Measurements from ENCODE around the gene CLK3.
"Not testable (repeated sequence)": the region's sequence is repeated elsewhere in the genome, so short reads cannot be mapped to it uniquely, and the experiment has no call there.

Gene CLK3

DNA sequence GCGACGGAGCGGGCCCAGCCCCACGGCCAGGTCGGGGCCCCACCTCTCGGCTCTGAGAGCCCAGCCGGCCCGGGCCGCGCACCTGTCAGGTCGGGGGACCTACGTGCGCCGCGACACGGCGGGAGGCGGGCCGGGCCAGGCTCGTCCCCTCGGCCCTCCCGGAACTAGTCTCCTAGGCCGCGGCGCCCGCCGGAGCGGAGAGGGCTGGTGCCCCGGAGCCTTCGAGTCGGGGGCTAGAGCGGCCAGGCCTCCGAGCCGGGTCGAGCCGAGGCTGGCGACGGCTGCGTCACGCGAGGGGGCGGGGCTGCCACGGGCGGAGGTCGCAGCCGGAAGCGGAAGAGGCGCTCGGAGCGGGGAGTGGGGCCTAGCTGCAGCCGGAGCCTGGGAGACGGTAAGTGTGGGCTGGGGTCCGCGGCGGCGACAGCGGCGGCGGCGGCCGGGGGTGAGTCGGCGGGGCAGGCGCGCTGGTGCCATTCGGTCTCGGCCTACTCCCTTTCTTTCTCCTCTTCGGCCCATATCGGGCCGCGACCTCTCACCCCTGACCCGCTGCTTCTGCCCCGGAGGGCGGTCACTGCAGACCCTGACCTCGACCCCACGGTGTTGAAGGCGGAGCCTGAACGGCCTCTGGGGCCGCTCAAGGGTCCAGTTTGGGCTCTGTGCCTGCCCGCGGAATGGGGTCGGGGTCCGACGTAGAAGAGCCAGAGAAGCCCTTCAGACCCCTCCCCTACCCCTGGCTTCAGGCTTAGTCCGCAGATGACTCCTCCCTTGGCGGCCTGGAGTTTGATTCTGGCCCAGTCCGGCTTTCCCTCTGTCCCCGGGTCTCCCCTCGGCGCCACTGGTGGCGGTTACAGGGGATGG, at the start of gene CLK3:
Gene CLK3, plus strand, starts transcription at position 329 of the 858 bp plus-strand sequence. CDS start 3,361 bp downstream, outside the sequence.
- peak; percentile 88 for DNase-seq (ENCODE audit: low read depth)

DNA sequence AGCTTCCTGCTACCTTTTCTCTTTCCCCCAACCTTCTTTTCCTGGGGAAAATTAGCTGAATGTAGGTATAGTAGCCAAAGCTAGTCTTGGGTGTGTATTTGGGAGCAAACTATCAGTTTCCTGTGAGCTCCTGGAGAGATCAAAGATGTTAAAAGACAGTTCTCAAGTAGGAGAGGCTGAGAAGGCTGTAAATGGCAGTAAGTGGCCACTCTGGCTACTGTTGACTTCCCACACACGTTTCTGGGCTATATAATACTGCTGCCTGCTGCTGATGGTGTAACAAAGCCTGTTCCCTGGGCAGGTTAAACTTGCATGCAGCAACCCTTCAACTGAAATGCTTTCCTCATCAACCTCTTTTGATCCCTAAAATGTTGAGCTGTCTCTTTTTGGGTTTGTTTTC, 47.0 kb upstream of the CLK3 start:
- no peak for DNase-seq (ENCODE audit: low read depth)

GRCh38 chr15:74569731-74570070, 45.9 kb upstream of the CLK3 start:
- no peak for DNase-seq (ENCODE audit: low read depth)

DNA sequence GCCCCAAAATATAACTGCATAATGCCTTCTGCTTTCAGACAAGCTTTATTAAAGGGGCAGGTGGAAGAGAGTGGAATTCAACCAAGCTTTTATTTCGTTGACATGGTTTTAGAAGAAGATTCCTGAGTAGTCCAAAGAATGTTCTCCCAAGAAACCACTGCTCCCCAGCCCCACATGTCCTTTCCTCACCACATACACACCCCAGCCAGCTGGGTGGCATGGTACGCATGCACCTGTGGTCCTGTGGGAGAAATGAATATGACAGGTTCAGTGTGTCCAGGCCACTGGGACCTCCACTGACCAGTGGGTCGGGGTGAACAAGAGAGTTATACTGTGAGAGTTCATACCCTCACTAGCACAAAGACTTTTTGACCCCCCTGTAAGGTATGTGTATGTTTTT, 44.4 kb upstream of the CLK3 start:
- no peak for DNase-seq (ENCODE audit: low read depth)

DNA sequence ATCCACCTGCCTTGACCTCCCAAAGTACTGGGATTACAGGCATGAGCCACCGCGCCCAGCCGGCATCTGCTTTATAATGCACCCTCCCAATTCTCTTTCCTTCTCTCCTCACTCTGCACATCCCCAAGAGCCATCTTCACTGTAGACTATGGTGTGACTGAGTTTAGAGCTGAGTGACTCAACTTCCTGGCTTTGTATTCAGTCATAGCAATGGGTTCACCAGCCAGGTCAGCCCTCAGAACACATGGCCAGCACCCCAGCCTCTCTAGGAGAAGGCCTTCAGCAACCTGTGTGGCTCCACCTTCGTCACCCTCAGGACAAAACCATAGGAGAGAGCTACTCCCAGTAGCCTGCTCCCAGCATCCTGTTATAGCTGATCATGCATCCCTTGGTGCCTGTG, 41.6 kb upstream of the CLK3 start:
- no peak for DNase-seq (ENCODE audit: low read depth)

DNA sequence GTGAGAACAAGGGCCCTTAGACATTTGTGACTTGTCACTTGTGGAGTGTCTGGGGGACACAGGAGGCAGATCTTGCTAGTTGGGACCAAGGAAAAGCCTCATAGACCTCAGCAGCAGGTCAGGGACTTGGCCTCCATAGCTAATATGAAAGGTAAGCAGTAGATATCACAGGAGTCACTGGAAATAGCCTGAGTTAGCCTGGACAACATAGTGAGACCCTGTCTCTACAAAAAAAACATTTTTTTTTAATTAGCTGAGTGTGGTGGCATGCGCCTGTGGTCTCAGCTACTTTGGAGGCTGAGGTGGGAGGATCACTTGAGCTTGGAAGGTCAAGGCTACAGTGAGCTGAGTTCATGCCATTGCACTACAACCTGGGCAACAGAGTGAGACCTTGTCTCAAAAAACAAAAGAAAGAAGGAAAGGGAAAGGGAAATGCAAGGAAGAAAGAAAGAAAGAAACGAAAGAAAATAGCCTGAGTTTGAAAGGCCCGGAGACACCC, 37.1 kb upstream of the CLK3 start:
- DNase-seq (ENCODE audit: low read depth), result no peak

DNA sequence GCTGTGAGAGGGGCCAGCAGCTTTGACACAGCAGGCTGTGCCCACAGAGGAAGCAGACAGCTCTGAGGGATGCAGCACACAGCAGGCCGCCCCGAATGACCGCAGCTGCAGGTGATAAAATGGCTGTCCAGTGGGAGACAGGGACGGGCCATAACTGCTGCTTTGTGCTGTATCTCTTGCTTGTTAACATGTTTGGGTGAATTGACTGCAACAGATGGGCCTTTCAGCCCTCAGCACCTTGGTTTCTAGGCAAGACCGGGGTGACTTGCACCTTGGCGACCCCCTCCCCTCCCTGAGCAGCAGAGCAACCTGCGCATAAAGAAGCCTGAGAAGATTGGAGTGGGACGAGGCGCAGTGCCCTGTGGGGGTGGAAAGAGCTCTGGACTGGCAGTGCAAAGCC, 36.6 kb upstream of the CLK3 start:
- DNase-seq (ENCODE audit: low read depth), result no peak

DNA sequence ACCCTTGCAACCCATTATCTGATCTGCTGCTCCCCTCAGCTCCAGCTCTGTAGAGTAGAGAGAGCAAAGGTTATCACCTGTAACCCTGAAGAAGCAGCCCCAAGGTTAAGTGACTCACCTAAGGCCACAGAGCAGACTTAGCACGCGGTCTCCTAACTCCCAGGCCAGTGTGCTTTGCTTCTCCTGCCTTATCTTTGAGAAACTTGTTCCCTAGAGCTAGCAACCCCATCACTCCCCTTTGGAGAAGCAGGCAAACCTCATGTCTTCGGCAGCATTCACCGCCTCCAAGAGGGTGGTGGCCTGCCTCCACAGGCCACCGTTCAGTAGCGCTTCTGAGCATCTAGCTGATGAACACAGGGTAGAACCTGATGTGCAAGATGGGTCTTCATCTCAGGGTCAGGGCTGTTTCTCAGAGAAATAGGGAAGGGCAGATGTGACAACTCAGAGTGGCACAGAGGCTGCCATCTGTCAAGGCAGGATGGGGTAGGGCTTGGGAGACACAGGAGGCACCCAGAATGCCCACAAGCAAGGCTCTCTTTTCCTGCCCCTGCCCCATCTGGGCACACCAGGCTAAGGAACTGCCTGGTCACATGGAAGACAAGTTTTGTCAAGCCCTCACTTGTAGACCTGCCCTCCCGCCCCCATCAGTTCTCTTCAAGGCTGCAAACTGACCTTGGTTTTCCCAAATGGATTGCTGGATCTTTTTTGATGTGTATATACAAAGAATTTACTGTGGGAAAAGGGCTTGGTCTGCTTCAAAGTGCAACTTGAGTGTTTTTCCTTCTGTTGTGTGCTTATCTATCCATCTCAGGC, 34.9 kb upstream of the CLK3 start:
- no peak for DNase-seq (ENCODE audit: low read depth)

- DNase-seq (ENCODE audit: low read depth), result no peak
Measured at GRCh38 chr15:74584204-74584603, 31.4 kb upstream of the CLK3 start.

- peak; percentile 81 for DNase-seq (ENCODE audit: low read depth)
Measured at GRCh38 chr15:74584779-74585178, 30.9 kb upstream of the CLK3 start.

DNA sequence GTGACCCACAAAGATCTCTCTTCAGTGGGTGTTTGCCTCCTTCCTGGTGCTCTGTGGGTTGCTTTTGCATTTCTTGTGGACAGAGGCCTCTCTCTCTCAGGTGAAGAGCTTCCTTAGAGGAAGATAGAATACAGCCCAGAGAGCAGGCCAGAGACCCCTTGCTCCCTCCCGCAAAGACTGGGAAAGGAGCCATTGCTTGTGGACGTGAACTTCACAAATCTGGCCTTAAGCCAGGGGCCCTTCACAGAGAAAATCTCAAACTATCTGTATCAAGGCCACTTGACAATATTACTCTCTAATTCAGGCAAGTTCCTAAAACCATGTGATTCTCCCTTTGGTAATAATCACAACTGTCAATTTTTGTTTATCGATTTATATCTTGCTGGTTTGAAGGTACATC, 30.4 kb upstream of the CLK3 start:
- no peak for DNase-seq (ENCODE audit: low read depth)

- DNase-seq (ENCODE audit: low read depth), result no peak
Measured at GRCh38 chr15:74585857-74586256, 29.8 kb upstream of the CLK3 start.

DNA sequence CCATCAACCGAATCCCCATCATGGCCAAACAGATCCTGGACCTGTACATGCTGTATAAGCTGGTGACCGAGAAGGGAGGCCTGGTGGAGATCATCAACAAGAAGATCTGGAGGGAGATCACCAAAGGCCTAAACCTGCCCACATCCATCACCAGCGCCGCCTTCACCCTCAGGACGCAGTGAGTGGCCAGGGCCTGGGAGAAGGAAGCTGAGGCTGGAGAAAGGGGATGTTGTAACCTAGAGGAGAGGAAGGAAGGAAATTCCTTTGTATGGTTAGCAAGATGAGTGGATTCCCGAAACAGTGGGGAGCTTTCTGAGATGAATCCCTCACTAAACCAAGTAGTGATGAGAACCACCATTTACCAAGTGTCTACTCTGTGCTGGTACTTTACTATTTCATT, 25.8 kb upstream of the CLK3 start:
- DNase-seq (ENCODE audit: low read depth), result no peak

DNA sequence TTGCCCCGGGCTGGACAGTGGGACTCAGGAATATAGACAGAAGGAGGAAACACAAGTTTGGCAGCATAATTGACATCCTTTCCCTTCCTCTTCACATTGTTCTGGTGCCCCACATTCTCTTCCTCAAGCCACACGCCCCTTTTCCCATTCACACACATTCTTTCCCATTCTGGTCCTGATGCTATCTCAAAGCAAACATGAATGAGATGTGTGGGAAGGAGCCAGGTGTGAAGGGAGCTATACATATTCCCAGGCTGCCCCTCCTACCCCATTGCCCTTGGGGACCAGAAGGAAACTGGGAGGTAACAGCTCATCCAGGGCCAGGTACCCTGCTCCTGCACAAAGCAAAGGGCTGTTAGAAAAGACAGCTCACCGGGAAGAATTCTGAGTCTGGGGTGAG, 23.4 kb upstream of the CLK3 start:
- no peak for DNase-seq (ENCODE audit: low read depth)

- DNase-seq (ENCODE audit: low read depth), result no peak
Measured at GRCh38 chr15:74593122-74593521, 22.5 kb upstream of the CLK3 start.

- no peak for DNase-seq (ENCODE audit: low read depth)
Measured at GRCh38 chr15:74594455-74594854, 21.2 kb upstream of the CLK3 start.

GRCh38 chr15:74595271-74595670, 20.4 kb upstream of the CLK3 start:
- no peak for DNase-seq (ENCODE audit: low read depth)

DNA sequence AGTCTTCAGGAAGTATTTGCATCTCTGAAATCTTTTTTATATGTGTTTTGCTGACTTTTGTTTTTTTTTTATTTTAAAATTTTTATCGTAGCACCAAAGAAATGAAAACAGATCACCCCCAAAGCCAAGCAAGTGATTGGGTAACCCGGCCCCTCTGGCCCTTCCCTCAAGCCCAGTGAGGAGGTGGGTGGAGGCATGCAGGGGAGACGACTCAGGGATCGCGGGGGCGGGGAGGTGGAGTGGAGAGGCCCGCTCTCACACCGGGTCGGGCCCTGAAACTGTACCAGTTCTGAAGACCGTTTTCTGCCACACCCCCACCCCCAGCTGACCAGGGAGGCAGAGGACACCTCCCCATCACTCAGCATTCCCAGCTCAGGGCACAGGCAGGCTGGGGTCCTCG, 18.9 kb upstream of the CLK3 start:
- DNase-seq (ENCODE audit: low read depth), result not testable (repeated sequence)

- DNase-seq (ENCODE audit: low read depth), result not testable (repeated sequence)
Measured at GRCh38 chr15:74597146-74597705, 18.4 kb upstream of the CLK3 start.

DNA sequence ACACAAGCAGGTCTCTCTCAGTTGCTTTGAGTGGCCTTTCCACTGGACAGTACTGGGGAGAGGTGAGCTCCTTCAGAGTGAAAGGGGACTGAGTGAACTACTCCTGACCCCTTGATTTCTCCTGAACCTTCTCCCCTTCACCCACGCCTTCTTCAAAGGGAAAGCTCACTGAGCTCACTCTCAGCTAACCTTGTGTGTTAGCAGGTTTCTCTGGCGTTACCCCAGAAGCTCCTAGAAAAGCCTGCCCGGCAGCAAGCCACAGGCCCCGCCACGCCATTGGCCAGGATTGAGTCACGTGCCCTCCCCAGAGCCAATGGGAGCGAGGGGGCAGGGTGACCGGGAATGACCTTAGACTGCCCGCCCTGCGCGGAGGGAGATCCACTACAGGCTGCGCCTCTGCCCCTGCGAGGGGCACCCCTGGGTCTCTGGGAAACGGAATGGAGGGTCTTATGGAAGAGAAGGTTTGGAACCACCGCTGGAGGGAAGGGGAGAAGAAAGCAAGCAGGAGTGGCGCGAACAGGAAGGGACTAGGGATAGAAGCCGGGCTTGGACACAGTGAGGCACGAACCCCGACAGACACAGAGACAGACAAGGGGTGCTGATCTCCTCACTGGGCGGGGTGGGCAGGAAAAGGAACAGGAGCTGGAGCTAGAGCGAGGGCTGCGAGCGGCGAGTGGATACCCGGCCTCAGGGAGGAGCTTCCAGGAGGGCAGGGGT, 17.4 kb upstream of the CLK3 start:
- DNase-seq (ENCODE audit: low read depth), result peak; percentile 95

- no peak for DNase-seq (ENCODE audit: low read depth)
Measured at GRCh38 chr15:74599156-74599555, 16.5 kb upstream of the CLK3 start.
